Gastrocnemius medialis (tissue), 4 donors: Measurements from ENCODE around the gene PHLPP2.

Experiments used
- CTCF ChIP-seq, 5 experiments: fragments of 450-650 bp in 3 of 5; fragments of 200-600 bp in 2 of 5; sonication (generic) in 2 of 5; IDR thresholded peaks in 4 of 5; conservative IDR thresholded peaks in 1 of 5; 1 replicate in 4 of 5; 2 replicates in 1 of 5; pipeline ENCODE4 v1.5.1; 2016 to 2019; ENCODE audit warnings: antibody characterized with exemption in 5 of 5, mild to moderate bottlenecking in 3 of 5, moderate library complexity in 3 of 5
- POLR2A ChIP-seq, 2 donors: fragments of 450-650 bp; IDR thresholded peaks; one replicate each; pipeline ENCODE4 v1.6.1; 2017; ENCODE audit warnings: antibody characterized with exemption in 2 of 2, mild to moderate bottlenecking in 2 of 2, moderate library complexity in 2 of 2

GRCh38 chr16:71672803-71673581 lies 51.5 kb downstream of the PHLPP2 start:
- no peak for TF ChIP-seq CTCF (IDR thresholded peaks at IDR 0.05 in 4 of 5, conservative IDR thresholded peaks at IDR 0.05 in 1 of 5)
- no peak for TF ChIP-seq POLR2A (IDR thresholded peaks at IDR 0.05)
